Lung (tissue), 12 donors: ENCODE results near the gene SLC12A3. TPM values are rescaled to one million over a fixed set of nuclear protein-coding genes. Genes with fewer than 3 reads are reported as not detected.

Source experiments
- ATAC-seq: fragments of 200-7000 bp; cut with Tn5 transposase; one replicate; pipeline ENCODE4 v1.9.1; 2020; ENCODE audit warnings: moderate number of reproducible peaks; ENCODE audit not compliant: insufficient read depth, low FRiP score
- DNase-seq, 3 donors: peaks; one replicate each; pipeline ENCODE4 v3.0.0-alpha.2; 2013 to 2017
- H3K27ac ChIP-seq, 2 donors: one replicate each; pipeline ENCODE4 v1.5.1; 2013; ENCODE audit warnings: mild to moderate bottlenecking in 2 of 2, moderate library complexity in 2 of 2, control low read depth in 1 of 2, inconsistent platforms in 1 of 2, low read depth in 1 of 2, low read length in 1 of 2
- H3K27me3 ChIP-seq, 3 donors: one replicate each; pipeline ENCODE4 v1.5.1; 2013; ENCODE audit warnings: low read length in 2 of 3; ENCODE audit not compliant: control insufficient read depth in 3 of 3, insufficient read depth in 3 of 3
- H3K36me3 ChIP-seq, 4 donors: one replicate each; pipeline ENCODE4 v1.5.1; 2013; ENCODE audit warnings: low read length in 4 of 4, mild to moderate bottlenecking in 1 of 4, moderate library complexity in 1 of 4; ENCODE audit not compliant: control insufficient read depth in 4 of 4, insufficient read depth in 4 of 4
- H3K4me1 ChIP-seq, 5 donors: one replicate each; pipeline ENCODE4 v1.5.1; 2013; ENCODE audit warnings: low read length in 5 of 5, mild to moderate bottlenecking in 2 of 5, moderate library complexity in 1 of 5; ENCODE audit not compliant: control insufficient read depth in 5 of 5, insufficient read depth in 5 of 5
- H3K4me3 ChIP-seq: one replicate; pipeline ENCODE4 v1.5.1; 2013; ENCODE audit warnings: mild to moderate bottlenecking, control low read depth, moderate library complexity
- H3K9ac ChIP-seq, 2 donors: one replicate each; pipeline ENCODE4 v1.5.1; 2013; ENCODE audit warnings: low read length in 2 of 2, control low read depth in 1 of 2; ENCODE audit not compliant: insufficient read depth in 1 of 2
- H3K9me3 ChIP-seq, 4 donors: one replicate each; pipeline ENCODE4 v1.5.1; 2013; ENCODE audit warnings: low read length in 3 of 4, mild to moderate bottlenecking in 1 of 4, moderate library complexity in 1 of 4; ENCODE audit not compliant: control insufficient read depth in 4 of 4, insufficient read depth in 3 of 4
- WGBS, 2 donors: extraction: QIAGEN DNeasy Blood & Tissue Kit; methylation state at CpG; one replicate each; pipeline ENCODE4 v1.1.7; 2013; 5-methylcytosine and 5-hydroxymethylcytosine counted together
- polyA plus RNA-seq, 2 donors: library from polyadenylated mRNA; stranded (reverse); fragments of 200-250 nt; gene quantifications; one replicate each; pipeline ENCODE4 v1.2.1, GENCODE V29; 2013
- total RNA-seq, 2 donors: library from RNA; depleted of rRNA in 1 of 2; stranded (reverse); fragments of >200 nt in 1 of 2; gene quantifications; one replicate each; pipeline ENCODE4 v1.2.1, GENCODE V29; 2014 to 2021
- TF ChIP-seq, protein P1 (sequence below): IDR thresholded peaks from 2 replicates; pipeline ENCODE4 v1.5.1; 2012; ENCODE audit warnings: mild to moderate bottlenecking; ENCODE audit errors: control extremely low read depth, extremely low read depth
- donor health status: control.
- donor health status: control.
- donor health status: Bipolar disorder and iron deficiency.
- donor health status: healthy.
- donor health status: DM: yes; HTN: yes; CAD: no.

Gene SLC12A3
- total and polyA plus RNA-seq, 4 donors: 0.04 to 0.07 TPM; not detected in 2

DNA sequence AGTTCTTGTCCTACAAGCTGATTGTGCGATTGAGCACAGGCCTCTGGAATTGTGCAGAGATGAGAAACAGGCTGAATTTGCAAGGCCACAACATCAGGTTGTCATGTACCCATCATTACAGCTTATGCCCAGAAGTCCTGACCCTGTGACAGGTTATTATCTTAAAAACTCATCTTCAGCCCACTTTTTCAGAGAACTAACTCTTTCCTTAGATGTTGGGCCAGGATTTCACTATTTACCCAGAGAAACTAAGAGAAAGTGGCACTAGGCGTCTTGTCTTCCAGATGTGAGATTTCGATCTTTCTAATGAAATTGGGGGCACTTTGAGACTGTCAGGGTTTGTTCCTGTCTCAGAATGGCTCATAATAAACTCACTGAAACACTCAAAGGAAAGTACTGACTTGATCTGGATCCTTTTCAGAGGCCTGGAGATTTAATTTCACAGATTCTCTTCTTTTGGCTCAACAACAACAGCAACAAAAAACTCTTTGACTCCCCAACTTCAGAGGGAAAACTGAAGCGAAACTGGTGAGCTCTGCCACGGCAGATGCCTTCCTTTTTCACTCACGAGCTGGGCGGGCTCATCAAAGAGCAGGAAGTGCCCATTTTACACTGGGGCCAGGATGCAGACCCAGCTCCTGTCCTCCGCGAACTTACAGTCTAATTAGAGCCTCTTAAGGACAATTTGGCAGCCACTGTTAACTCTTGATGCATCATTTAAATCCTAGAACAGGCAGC is 17.7 kb upstream of the SLC12A3 start:
- Histone ChIP-seq H3K9me3 (no peaks in the 10 kb centered on the region), H3K27me3 (no peaks in the 10 kb centered on the region), H3K4me1 (peaks cover 0 to 40% (median 31%) of the 10 kb centered on the region in 5 donors), H3K27ac (no peak overlapping the region), H3K4me3 (no peak overlapping the region), H3K9ac (no peak overlapping the region), H3K36me3 (peaks cover 0 to 13% (median 10%) of the 10 kb centered on the region in 4 donors)
- 53 to 63% methylated on average over 9 of the region's 9 CpGs for WGBS, 2 donors
- TF ChIP-seq, protein P1, sequence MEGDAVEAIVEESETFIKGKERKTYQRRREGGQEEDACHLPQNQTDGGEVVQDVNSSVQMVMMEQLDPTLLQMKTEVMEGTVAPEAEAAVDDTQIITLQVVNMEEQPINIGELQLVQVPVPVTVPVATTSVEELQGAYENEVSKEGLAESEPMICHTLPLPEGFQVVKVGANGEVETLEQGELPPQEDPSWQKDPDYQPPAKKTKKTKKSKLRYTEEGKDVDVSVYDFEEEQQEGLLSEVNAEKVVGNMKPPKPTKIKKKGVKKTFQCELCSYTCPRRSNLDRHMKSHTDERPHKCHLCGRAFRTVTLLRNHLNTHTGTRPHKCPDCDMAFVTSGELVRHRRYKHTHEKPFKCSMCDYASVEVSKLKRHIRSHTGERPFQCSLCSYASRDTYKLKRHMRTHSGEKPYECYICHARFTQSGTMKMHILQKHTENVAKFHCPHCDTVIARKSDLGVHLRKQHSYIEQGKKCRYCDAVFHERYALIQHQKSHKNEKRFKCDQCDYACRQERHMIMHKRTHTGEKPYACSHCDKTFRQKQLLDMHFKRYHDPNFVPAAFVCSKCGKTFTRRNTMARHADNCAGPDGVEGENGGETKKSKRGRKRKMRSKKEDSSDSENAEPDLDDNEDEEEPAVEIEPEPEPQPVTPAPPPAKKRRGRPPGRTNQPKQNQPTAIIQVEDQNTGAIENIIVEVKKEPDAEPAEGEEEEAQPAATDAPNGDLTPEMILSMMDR: no peak
- ATAC-seq (no peak), DNase-seq (peak; percentile 44 to 78 (median 70))

DNA sequence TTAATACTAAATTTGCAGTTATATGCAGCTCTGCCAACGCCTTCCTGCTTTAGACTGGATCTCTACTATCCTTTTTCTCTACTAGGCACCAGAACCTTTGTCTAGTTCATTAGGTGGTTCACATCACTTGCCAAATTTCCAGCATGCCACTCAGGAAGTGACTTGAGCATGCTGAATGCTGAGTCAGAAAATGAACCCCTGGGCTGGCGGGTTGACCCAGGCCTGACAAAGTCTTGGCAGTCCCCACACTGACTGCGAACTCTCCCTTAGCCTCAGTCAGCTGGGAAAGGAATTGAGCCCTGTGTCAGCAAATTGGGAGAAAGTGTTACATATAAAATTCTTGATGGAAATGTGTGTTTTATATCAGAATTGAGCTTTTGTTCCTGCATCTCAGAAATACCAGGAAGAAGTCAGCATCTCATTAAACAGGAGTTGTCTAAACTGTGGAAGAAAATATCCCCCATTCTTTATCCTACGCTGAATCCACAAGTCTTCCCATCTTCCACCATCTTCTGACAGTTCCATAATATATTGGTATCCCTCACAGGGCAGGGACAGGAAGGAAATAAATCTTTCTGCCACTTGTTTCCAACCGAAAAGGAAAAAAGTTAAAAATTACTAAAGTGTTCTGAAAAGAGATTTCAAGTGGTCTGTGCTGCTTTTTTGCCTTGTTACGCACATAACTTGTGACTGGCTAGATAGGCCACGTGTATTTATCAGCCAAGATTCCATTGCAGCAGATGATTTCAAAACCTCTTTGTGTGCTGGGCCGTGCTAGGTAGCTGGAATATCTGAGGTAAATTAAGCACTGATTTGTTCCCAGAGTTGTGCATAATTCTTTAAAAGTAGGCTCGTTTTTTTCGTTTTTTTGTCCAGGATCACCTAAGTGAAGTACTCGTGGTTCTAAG is 16.7 kb upstream of the SLC12A3 start:
- peak; percentile 55 to 70 (median 64) for DNase-seq
- Histone ChIP-seq H3K4me3 (no peak overlapping the region), H3K9ac (peak overlapping the region in 1 of 2 donors; percentile 6), H3K36me3 (peaks cover 0 to 8% (median 4%) of the 10 kb centered on the region in 4 donors), H3K27me3 (no peaks in the 10 kb centered on the region), H3K4me1 (peaks cover 0 to 40% (median 31%) of the 10 kb centered on the region in 5 donors), H3K9me3 (no peaks in the 10 kb centered on the region), H3K27ac (peak overlapping the region in 1 of 2 donors; percentile 66)
- 57 to 65% methylated on average over 11 of the region's 11 CpGs for WGBS, 2 donors
- TF ChIP-seq, protein P1: no peak
- ATAC-seq: no peak

DNA sequence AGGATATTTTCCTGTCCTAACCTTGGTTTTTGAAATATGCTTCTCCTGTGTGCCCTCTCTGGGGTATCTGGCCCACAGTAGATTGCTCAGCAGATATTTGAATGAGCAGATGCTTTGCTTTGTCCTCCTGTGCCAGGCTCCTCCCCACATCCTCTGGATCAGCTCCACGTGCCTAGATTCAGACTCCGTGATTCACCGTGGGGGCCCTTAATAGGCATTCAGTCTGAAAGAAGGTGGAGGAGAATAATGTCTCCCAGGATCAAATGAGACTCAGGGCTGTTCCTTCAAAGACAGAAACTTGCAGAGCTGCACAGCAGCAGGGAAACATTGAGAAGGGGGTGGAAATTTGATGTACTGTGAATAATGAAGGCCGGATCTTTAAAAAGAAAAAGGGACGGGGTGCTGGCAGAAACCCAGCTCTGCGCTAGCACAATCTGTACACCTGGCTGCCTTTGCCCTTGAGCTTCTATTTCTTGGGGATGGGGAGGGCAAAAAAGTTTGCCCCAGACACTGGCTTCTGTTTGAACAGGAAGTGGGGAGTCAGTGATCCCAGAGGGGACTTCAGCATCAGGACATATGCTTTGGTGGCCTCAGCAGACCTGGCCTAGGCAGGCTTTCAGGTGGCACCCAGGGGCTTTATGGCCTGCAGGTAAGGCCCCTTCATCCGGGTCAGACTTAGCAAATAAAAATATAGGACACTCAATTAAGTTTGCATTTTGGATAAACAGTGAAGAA is 15.9 kb upstream of the SLC12A3 start:
- H3K4me1 ChIP-seq: peaks cover 0 to 40% (median 31%) of the 10 kb centered on the region in 5 donors
- H3K27ac ChIP-seq: peak overlapping the region in 1 of 2 donors; percentile 31
- peaks cover 0 to 6% (median 3%) of the 10 kb centered on the region in 4 donors for H3K36me3 ChIP-seq
- peak; percentile 22 to 34 (median 32) for DNase-seq
- no peak for ATAC-seq
- WGBS, 2 donors: 56 to 72% methylated on average over 7 of the region's 7 CpGs
- H3K4me3 ChIP-seq: no peak overlapping the region
- no peaks in the 10 kb centered on the region for H3K27me3 ChIP-seq
- TF ChIP-seq, protein P1: no peak
- no peaks in the 10 kb centered on the region for H3K9me3 ChIP-seq
- H3K9ac ChIP-seq: peak overlapping the region in 1 of 2 donors; percentile 28
